Endothelial cell of umbilical vein (primary cell): ENCODE data around the gene FAM98B. TPM values are rescaled to one million over a fixed set of nuclear protein-coding genes. Genes with fewer than 3 reads are reported as not detected.

Experiments used
- BruUV-seq: library from RNA; stranded (reverse); fragments of 400-500 nt; replicated peaks from 2 replicates; lab custom pipeline; 2021; lab: Mats Ljungman, UMichigan
- CTCF ChIA-PET: fragments of 300-600, 350-600 bp; sonication (Branson Sonifier 250); formaldehyde crosslinking; loops from one replicate; lab custom pipeline; 2021; ENCODE audit warnings: antibody characterized with exemption, inconsistent platforms; lab: Charles Lee
- POLR2A ChIA-PET: fragments of 300-600, 350-600 bp; sonication (Branson Sonifier 250); formaldehyde crosslinking; loops from one replicate; lab custom pipeline; 2021; ENCODE audit warnings: antibody characterized with exemption, inconsistent platforms; lab: Charles Lee
- DNase-seq: peaks from one replicate; pipeline ENCODE4 v3.0.0-alpha.2; 2011; ENCODE audit warnings: low read depth, low spot score
- FAIRE-seq: peaks from 2 replicates; lab custom pipeline; 2011; peaks lifted over from hg19 to GRCh38; lab: Jason Lieb, UNC
- H2AFZ ChIP-seq: 2 replicates; pipeline ENCODE4 v1.6.0; 2012; ENCODE audit warnings: low read depth, low read length, control low read depth, inconsistent platforms
- H3K27ac ChIP-seq: 2 replicates; pipeline ENCODE4 v1.5.1; 2011; ENCODE audit warnings: low read depth, mild to moderate bottlenecking, control low read depth, low read length, moderate library complexity; ENCODE audit not compliant: insufficient read depth
- H3K27me3 ChIP-seq, 2 experiments: 2 replicates each; pipeline versions ENCODE4 v1.6.0 to v1.6.1; 2011; ENCODE audit warnings: low read length in 2 of 2, mixed read lengths in 1 of 2; ENCODE audit not compliant: control insufficient read depth in 2 of 2, insufficient read depth in 2 of 2
- H3K36me3 ChIP-seq, 2 experiments: 2 replicates in 1 of 2; 3 replicates in 1 of 2; pipeline ENCODE4 v1.5.1; 2011; ENCODE audit warnings: low read length in 2 of 2, mild to moderate bottlenecking in 1 of 2, moderate library complexity in 1 of 2; ENCODE audit not compliant: control insufficient read depth in 2 of 2, insufficient read depth in 2 of 2; ENCODE audit errors: extremely low read depth in 1 of 2
- H3K4me1 ChIP-seq: 3 replicates; pipeline ENCODE4 v1.5.1; 2011; ENCODE audit warnings: mild to moderate bottlenecking, low read length; ENCODE audit not compliant: control insufficient read depth, insufficient read depth; ENCODE audit errors: extremely low read depth
- H3K4me2 ChIP-seq: 2 replicates; pipeline ENCODE4 v1.6.1; 2011; ENCODE audit warnings: low read length, control low read depth, mixed read lengths; ENCODE audit not compliant: insufficient read depth
- H3K4me3 ChIP-seq, 3 experiments: fragments of 200-600 bp in 1 of 3; sonication (generic), shearing (Covaris generic) in 1 of 3; replicated peaks in 1 of 3; 2 replicates each; pipeline ENCODE4 v1.5.1; 2011 to 2016; ENCODE audit warnings: control low read depth in 3 of 3, low read length in 3 of 3, mild to moderate bottlenecking in 2 of 3, inconsistent platforms in 1 of 3, low read depth in 1 of 3, moderate library complexity in 1 of 3; ENCODE audit not compliant: insufficient read depth in 1 of 3
- H3K79me2 ChIP-seq: 2 replicates; pipeline ENCODE4 v1.6.0; 2012; ENCODE audit warnings: low read length, inconsistent platforms; ENCODE audit not compliant: control insufficient read depth, insufficient read depth
- H3K9ac ChIP-seq: replicated peaks from 2 replicates; pipeline ENCODE3; 2011; ENCODE audit warnings: low read length, control low read depth; ENCODE audit not compliant: insufficient read depth; ENCODE audit errors: extremely low read depth
- H3K9me1 ChIP-seq: replicated peaks from 3 replicates; pipeline ENCODE4 v1.6.0; 2011; ENCODE audit warnings: mild to moderate bottlenecking, low read length; ENCODE audit not compliant: control insufficient read depth, insufficient read depth; ENCODE audit errors: extremely low read depth
- H3K9me3 ChIP-seq: replicated peaks from 2 replicates; pipeline ENCODE4 v1.5.1; 2012; ENCODE audit warnings: low read length, inconsistent platforms; ENCODE audit not compliant: control insufficient read depth, insufficient read depth
- H4K20me1 ChIP-seq: replicated peaks from 2 replicates; pipeline ENCODE3; 2011; ENCODE audit warnings: mild to moderate bottlenecking, low read length; ENCODE audit not compliant: control insufficient read depth, insufficient read depth; ENCODE audit errors: extremely low read depth
- CTCF ChIP-seq, 2 donors: IDR thresholded peaks; 1 replicate in 1 of 2; 2 replicates in 1 of 2; pipeline ENCODE4 v1.5.1; 2011; ENCODE audit warnings: low read length in 2 of 2, mild to moderate bottlenecking in 2 of 2, moderate library complexity in 2 of 2, control low read depth in 1 of 2, inconsistent platforms in 1 of 2, low read depth in 1 of 2; ENCODE audit not compliant: insufficient read depth in 1 of 2; ENCODE audit errors: extremely low read depth in 1 of 2
- EZH2 ChIP-seq: IDR thresholded peaks from 2 replicates; pipeline ENCODE4 v1.6.1; 2012; ENCODE audit warnings: borderline replicate concordance, low read depth, mild to moderate bottlenecking, moderate library complexity, low read length, inconsistent platforms; ENCODE audit not compliant: severe bottlenecking
- FOS ChIP-seq: IDR thresholded peaks from 2 replicates; pipeline ENCODE4 v1.6.1; 2011; ENCODE audit warnings: mild to moderate bottlenecking, low read length, moderate library complexity, borderline replicate concordance; ENCODE audit not compliant: insufficient read depth
- GATA2 ChIP-seq: IDR thresholded peaks from 2 replicates; pipeline ENCODE4 v1.7.0; 2011; ENCODE audit warnings: low read depth, mild to moderate bottlenecking, moderate library complexity, mixed read lengths, low read length; ENCODE audit not compliant: insufficient read length, insufficient read depth
- JUN ChIP-seq: IDR thresholded peaks from 2 replicates; pipeline ENCODE4 v1.6.1; 2011; ENCODE audit warnings: borderline replicate concordance, low read depth; ENCODE audit not compliant: insufficient read length, insufficient read depth
- MAX ChIP-seq: IDR thresholded peaks from 2 replicates; pipeline ENCODE4 v1.6.1; 2011; ENCODE audit not compliant: insufficient read depth, insufficient read length
- MYC ChIP-seq: IDR thresholded peaks from one replicate; pipeline ENCODE4 v1.6.1; 2011; ENCODE audit warnings: mild to moderate bottlenecking, low read depth, low read length
- POLR2A ChIP-seq: IDR thresholded peaks from 2 replicates; pipeline ENCODE4 v1.6.1; 2012; ENCODE audit warnings: low read depth, mild to moderate bottlenecking, control low read depth, low read length
- POLR2AphosphoS5 ChIP-seq: IDR thresholded peaks from 2 replicates; pipeline ENCODE4 v1.6.1; 2012; ENCODE audit warnings: low read depth, mild to moderate bottlenecking, control low read depth, low read length, moderate library complexity; ENCODE audit not compliant: insufficient read depth
- dilution Hi-C: fragments of 300-500 bp; cut with MboI; formaldehyde crosslinking; loops from one replicate; pipeline ENCODE4 v1.15.0; 2019; ENCODE audit warnings: low sequenced_read_pairs; ENCODE audit not compliant: extremely low pct_ligation_motif_present
- intact Hi-C: fragments of 100-400 bp; cut with micrococcal nuclease; formaldehyde crosslinking; loops from one replicate; pipeline ENCODE4 v1.10.0; 2022
- polyA plus RNA-seq, 4 experiments: library from polyadenylated mRNA; depleted of rRNA in 3 of 4; stranded (reverse) in 3 of 4; unstranded in 1 of 4; fragments of >200 nt; gene quantifications; 2 replicates each; pipeline versions ENCODE4 v1.2.1 to v1.2.3, GENCODE V29; 2011 to 2012; ENCODE audit warnings: missing spikeins in 1 of 4
- total RNA-seq: library from RNA; stranded (reverse); gene quantifications from 2 replicates; pipeline ENCODE4 v1.2.3, GENCODE V29; 2021

FAM98B gene
- total and polyA plus RNA-seq, 2 donors (not counting 3 experiments of a cell fraction or from before 2014, with no cell fraction given) = 4.2 to 22.3 TPM

GRCh38 chr15:38512901-38513300 lies 59.0 kb downstream of the FAM98B start:
- ChIA-PET CTCF (interaction anchor here (2.4 kb wide), 1 partner anchor 51 kb away, joined by 6 read pairs; the partner anchor contains the start of gene RASGRP1), POLR2A (no interaction called here)
- no TSS peak for BruUV-seq
- H4K20me1 ChIP-seq = no peaks in the 10 kb centered on the region
- FAIRE-seq = no peak
- no peaks in the 10 kb centered on the region for H3K9me3 ChIP-seq
- H3K27ac ChIP-seq = no peak overlapping the region
- H3K9me1 ChIP-seq = no peaks in the 10 kb centered on the region
- no peaks in the 10 kb centered on the region for H3K36me3 ChIP-seq
- no peak for TF ChIP-seq GATA2
- no peak for TF ChIP-seq MYC
- no peak for TF ChIP-seq EZH2
- no peak for TF ChIP-seq POLR2AphosphoS5
- no peak for TF ChIP-seq POLR2A
- no peak for TF ChIP-seq MAX
- TF ChIP-seq CTCF (IDR thresholded peaks at IDR 0.05; ENCODE audit: extremely low read depth in 1 of 2, insufficient read depth in 1 of 2, low read depth in 1 of 2, low read length in 2 of 2) = no peak
- TF ChIP-seq JUN = no peak
- TF ChIP-seq FOS = no peak
- H2AFZ ChIP-seq = no peak overlapping the region
- H3K4me2 ChIP-seq = no peak overlapping the region
- peaks cover 15 to 18% of the 10 kb centered on the region in 2 experiments for H3K27me3 ChIP-seq
- dilution Hi-C loops = no loop called here
- H3K9ac ChIP-seq = no peak overlapping the region
- H3K4me3 ChIP-seq = no peak overlapping the region
- peaks cover 4% of the 10 kb centered on the region for H3K4me1 ChIP-seq
- no peaks in the 10 kb centered on the region for H3K79me2 ChIP-seq
- intact Hi-C loops = no loop called here
- DNase-seq = no peak
